Left hindlimb (tissue), 1 donor: ENCODE data around the gene CLRN2.
A peak's percentile ranks its signal among the peaks of the same experiment; 100 is the strongest.

Source experiments
- DNase-seq: peaks from one replicate; pipeline ENCODE4 v3.0.0-alpha.2; 2018

Gene CLRN2

GRCh38 chr4:17514865-17515264 lies at the start of gene CLRN2:
CLRN2 (plus strand) TSS chr4:17515165; CDS start chr4:17515267, 102 bp downstream.
- DNase-seq: no peak

GRCh38 chr4:17468619-17469221 lies 46.2 kb upstream of the CLRN2 start:
- DNase-seq: peak; percentile 50

- DNase-seq: no peak
These were observed 44.9 kb upstream of the CLRN2 start for GRCh38 chr4:17469931-17470674.

GRCh38 chr4:17475481-17475880 lies 39.5 kb upstream of the CLRN2 start:
- DNase-seq: no peak

- no peak for DNase-seq
These were observed 38.1 kb upstream of the CLRN2 start for GRCh38 chr4:17476853-17477252.

- DNase-seq: no peak
These were observed 37.0 kb upstream of the CLRN2 start for GRCh38 chr4:17477774-17478472.

GRCh38 chr4:17480210-17480927 lies 34.6 kb upstream of the CLRN2 start:
- no peak for DNase-seq

- DNase-seq: no peak
These were observed 34.0 kb upstream of the CLRN2 start for GRCh38 chr4:17480955-17481354.

GRCh38 chr4:17482716-17483115 lies 32.2 kb upstream of the CLRN2 start:
- DNase-seq: no peak

GRCh38 chr4:17489123-17489522 lies 25.8 kb upstream of the CLRN2 start:
- DNase-seq: no peak

- DNase-seq: no peak
These were observed 25.2 kb upstream of the CLRN2 start for GRCh38 chr4:17489721-17490120.

- no peak for DNase-seq
These were observed 24.3 kb upstream of the CLRN2 start for GRCh38 chr4:17490575-17491059.

- no peak for DNase-seq
These were observed 23.8 kb upstream of the CLRN2 start for GRCh38 chr4:17491196-17491595.

GRCh38 chr4:17492058-17492741 lies 22.8 kb upstream of the CLRN2 start:
- DNase-seq: no peak

GRCh38 chr4:17492876-17493275 lies 22.1 kb upstream of the CLRN2 start:
- no peak for DNase-seq

GRCh38 chr4:17493619-17494018 lies 21.3 kb upstream of the CLRN2 start:
- DNase-seq: no peak

- DNase-seq: no peak
These were observed 20.4 kb upstream of the CLRN2 start for GRCh38 chr4:17494258-17495190.

- no peak for DNase-seq
These were observed 17.0 kb upstream of the CLRN2 start for GRCh38 chr4:17497890-17498523.

- DNase-seq: no peak
These were observed 14.4 kb upstream of the CLRN2 start for GRCh38 chr4:17500574-17500973.

GRCh38 chr4:17502756-17503155 lies 12.2 kb upstream of the CLRN2 start:
- DNase-seq: no peak

- no peak for DNase-seq
These were observed 10.9 kb upstream of the CLRN2 start for GRCh38 chr4:17504081-17504480.
